IMR-90 (cell line): ENCODE results near the gene IFIT1. TPM values are rescaled to one million over a fixed set of nuclear protein-coding genes. Genes with fewer than 3 reads are reported as not detected.
"Not testable (repeated sequence)": the region's sequence is repeated elsewhere in the genome, so short reads cannot be mapped to it uniquely, and the experiment has no call there.

Experiments
- ATAC-seq: fragments of 200-7000 bp; cut with Tn5 transposase; 2 replicates; pipeline ENCODE4 v1.9.1; 2020; ENCODE audit warnings: low read depth, mild to moderate bottlenecking, moderate library complexity
- BruUV-seq: library from RNA; stranded (reverse); fragments of 400-500 nt; replicated peaks from 2 replicates; lab custom pipeline; 2021; lab: Mats Ljungman, UMichigan
- CTCF ChIA-PET: fragments of 300-600 bp; formaldehyde crosslinking; extraction: SDS; loops from one replicate; lab custom pipeline; 2021; ENCODE audit warnings: antibody characterized with exemption; lab: Yijun Ruan, JAX
- POLR2A ChIA-PET: fragments of 300-600 bp; sonication (Branson Sonifier 250); formaldehyde crosslinking; loops from one replicate; lab custom pipeline; 2022; ENCODE audit warnings: antibody characterized with exemption; ENCODE audit not compliant: unreplicated experiment; lab: Charles Lee
- DNase-seq: peaks from one replicate; pipeline ENCODE4 v3.0.0; 2013
- H2AFZ ChIP-seq: replicated peaks from 2 replicates; pipeline ENCODE3; 2013; ENCODE audit warnings: low read length, mild to moderate bottlenecking; ENCODE audit not compliant: poor library complexity
- H2AK5ac ChIP-seq: 2 replicates; pipeline ENCODE4 v1.6.1; 2013; ENCODE audit warnings: low read depth, low read length, inconsistent platforms
- H2AK9ac ChIP-seq: replicated peaks from 2 replicates; pipeline ENCODE3; 2013; ENCODE audit warnings: mild to moderate bottlenecking, low read depth, low read length, moderate library complexity; ENCODE audit not compliant: poor library complexity
- H2BK120ac ChIP-seq: 2 replicates; pipeline ENCODE4 v1.6.1; 2013; ENCODE audit warnings: low read depth, low read length, inconsistent platforms
- H2BK15ac ChIP-seq: 3 replicates; pipeline ENCODE4 v1.6.1; 2013; ENCODE audit warnings: low read depth, low read length, inconsistent platforms
- H2BK20ac ChIP-seq: 2 replicates; pipeline ENCODE4 v1.6.1; 2013; ENCODE audit warnings: low read depth, mild to moderate bottlenecking, inconsistent platforms, low read length, moderate library complexity
- H2BK5ac ChIP-seq: 2 replicates; pipeline ENCODE4 v1.6.1; 2013; ENCODE audit warnings: mild to moderate bottlenecking, low read depth, low read length, inconsistent platforms; ENCODE audit not compliant: poor library complexity, severe bottlenecking
- H3K14ac ChIP-seq: replicated peaks from 2 replicates; pipeline ENCODE4 v1.6.1; 2013; ENCODE audit warnings: low read depth, low read length, inconsistent platforms
- H3K18ac ChIP-seq: 2 replicates; pipeline ENCODE4 v1.6.1; 2013; ENCODE audit warnings: low read depth, low read length, control low read depth
- H3K23ac ChIP-seq: 2 replicates; pipeline ENCODE4 v1.6.1; 2013; ENCODE audit warnings: low read depth, low read length, inconsistent platforms
- H3K27ac ChIP-seq: 2 replicates; pipeline ENCODE4 v1.5.1; 2013; ENCODE audit warnings: mild to moderate bottlenecking, control low read depth, low read length; ENCODE audit not compliant: insufficient read depth
- H3K27me3 ChIP-seq: 2 replicates; pipeline ENCODE4 v1.6.1; 2013; ENCODE audit warnings: low read length; ENCODE audit not compliant: control insufficient read depth, insufficient read depth
- H3K36me3 ChIP-seq: 2 replicates; pipeline ENCODE4 v1.6.1; 2013; ENCODE audit warnings: low read length, mixed read lengths; ENCODE audit not compliant: control insufficient read depth, insufficient read depth
- H3K4ac ChIP-seq: 2 replicates; pipeline ENCODE4 v1.6.1; 2013; ENCODE audit warnings: low read depth, low read length, inconsistent platforms
- H3K4me1 ChIP-seq: 2 replicates; pipeline ENCODE4 v1.6.1; 2013; ENCODE audit warnings: low read length, mixed read lengths; ENCODE audit not compliant: control insufficient read depth, insufficient read depth
- H3K4me2 ChIP-seq: 2 replicates; pipeline ENCODE4 v1.6.1; 2013; ENCODE audit warnings: low read depth, mild to moderate bottlenecking, control low read depth, low read length, moderate library complexity
- H3K4me3 ChIP-seq: 2 replicates; pipeline ENCODE4 v1.5.1; 2013; ENCODE audit warnings: low read depth, mild to moderate bottlenecking, control low read depth, low read length, moderate library complexity; ENCODE audit not compliant: insufficient read depth
- H3K56ac ChIP-seq: 2 replicates; pipeline ENCODE4 v1.6.1; 2013; ENCODE audit warnings: low read length, inconsistent platforms; ENCODE audit not compliant: insufficient read depth; ENCODE audit errors: extremely low read depth
- H3K79me1 ChIP-seq, 2 experiments: 2 replicates each; pipeline ENCODE4 v1.6.1; 2013; ENCODE audit warnings: low read length in 2 of 2, inconsistent platforms in 1 of 2, low read depth in 1 of 2
- H3K9ac ChIP-seq: 2 replicates; pipeline ENCODE4 v1.6.1; 2013; ENCODE audit warnings: low read depth, low read length, control low read depth
- H3K9me1 ChIP-seq: 2 replicates; pipeline ENCODE4 v1.6.1; 2013; ENCODE audit warnings: low read length, inconsistent platforms; ENCODE audit not compliant: insufficient read depth
- H3K9me3 ChIP-seq: 2 replicates; pipeline ENCODE4 v1.6.1; 2013; ENCODE audit warnings: low read length; ENCODE audit not compliant: control insufficient read depth, insufficient read depth
- H4K20me1 ChIP-seq: 2 replicates; pipeline ENCODE4 v1.6.1; 2013; ENCODE audit warnings: low read length, inconsistent platforms; ENCODE audit not compliant: insufficient read depth
- H4K5ac ChIP-seq: 2 replicates; pipeline ENCODE4 v1.6.1; 2013; ENCODE audit warnings: mild to moderate bottlenecking, low read depth, low read length, control low read depth
- H4K8ac ChIP-seq, 2 experiments: 2 replicates each; pipeline ENCODE4 v1.6.1; 2013; ENCODE audit warnings: low read depth in 2 of 2, low read length in 2 of 2, control low read depth in 1 of 2, inconsistent platforms in 1 of 2
- H4K91ac ChIP-seq: 2 replicates; pipeline ENCODE4 v1.6.1; 2013; ENCODE audit warnings: low read depth, low read length, inconsistent platforms; ENCODE audit not compliant: insufficient read depth
- RFX5 ChIP-seq: IDR thresholded peaks from 2 replicates; pipeline ENCODE4 v1.8.0; 2012; ENCODE audit warnings: low read depth, mild to moderate bottlenecking, low read length, moderate library complexity
- WGBS, 2 experiments: methylation state at CpG; one replicate each; pipeline versions ENCODE4 v1.1.5 to v1.1.7; 2013; ENCODE audit warnings: missing lambda C conversion rate in 2 of 2; ENCODE audit not compliant: insufficient read length in 1 of 2; ENCODE audit errors: extremely low coverage in 2 of 2; 5-methylcytosine and 5-hydroxymethylcytosine counted together
- dilution Hi-C: fragments of 300-500 bp; cut with HindIII; formaldehyde crosslinking; loops from one replicate; pipeline ENCODE4 v1.14.3; 2018; ENCODE audit warnings: low sequenced_read_pairs; ENCODE audit not compliant: unreplicated experiment
- in situ Hi-C: fragments of 300-500 bp; cut with MboI; formaldehyde crosslinking; loops from 3 replicates; pipeline ENCODE4 v1.14.3; 2019; ENCODE audit warnings: low sequenced_read_pairs, inconsistent platforms, mixed read lengths
- intact Hi-C: fragments of 100-400 bp; cut with micrococcal nuclease; formaldehyde crosslinking; loops from 2 replicates; pipeline ENCODE4 v1.10.0; 2022
- polyA plus RNA-seq, 3 experiments: library from polyadenylated mRNA; depleted of rRNA; stranded (reverse); fragments of >200 nt; gene quantifications; 2 replicates each; pipeline ENCODE4 v1.2.3, GENCODE V29; 2012; ENCODE audit warnings: low replicate concordance in 1 of 3
- total RNA-seq: library from RNA; depleted of rRNA; stranded (reverse); fragments of >200 nt; gene quantifications from 2 replicates; pipeline ENCODE4 v1.2.3, GENCODE V29; 2012

Gene IFIT1
- total and polyA plus RNA-seq, 2 of the 4 experiments (the other 2 are of a cell fraction), result 6.1 to 6.8 TPM

- TF ChIP-seq RFX5, result no peak
Observed at GRCh38 chr10:89404104-89405047, 12.0 kb downstream of the IFIT1 start (continued).

- H2AK5ac ChIP-seq, H3K4ac ChIP-seq, H4K5ac ChIP-seq, H3K4me3 ChIP-seq, H3K27ac ChIP-seq, CTCF ChIA-PET, H3K27me3 ChIP-seq, H3K9me3 ChIP-seq, H3K23ac ChIP-seq, H2AK9ac ChIP-seq, H3K79me1 ChIP-seq, H3K9me1 ChIP-seq, ATAC-seq, POLR2A ChIA-PET, H3K9ac ChIP-seq, H4K91ac ChIP-seq, DNase-seq, H3K36me3 ChIP-seq, intact Hi-C loops, dilution Hi-C loops, H3K56ac ChIP-seq, in situ Hi-C loops, H2AFZ ChIP-seq, H3K14ac ChIP-seq, H3K4me1 ChIP-seq, H2BK15ac ChIP-seq, H3K18ac ChIP-seq, H4K20me1 ChIP-seq, H2BK120ac ChIP-seq, H2BK5ac ChIP-seq, H4K8ac ChIP-seq, H2BK20ac ChIP-seq, BruUV-seq, H3K4me2 ChIP-seq: not testable (repeated sequence)
- WGBS, 2 experiments, result 80% methylated on average over 1 of the region's 9 CpGs; no CpG with 5 or more reads in 1 of the 2 experiments
Observed at GRCh38 chr10:89406178-89406577, 13.8 kb downstream of the IFIT1 start.

GRCh38 chr10:89407792-89408191 lies 15.4 kb downstream of the IFIT1 start:
- in situ Hi-C loops, H2AK9ac ChIP-seq, H3K4ac ChIP-seq, H3K9me3 ChIP-seq, H2AFZ ChIP-seq, H3K27ac ChIP-seq, H2BK120ac ChIP-seq, H2BK5ac ChIP-seq, H3K9me1 ChIP-seq, DNase-seq, H3K4me2 ChIP-seq, H3K4me3 ChIP-seq, intact Hi-C loops, H4K91ac ChIP-seq, H3K18ac ChIP-seq, BruUV-seq, H3K56ac ChIP-seq, ATAC-seq, H3K14ac ChIP-seq, H3K4me1 ChIP-seq, H2BK20ac ChIP-seq, H3K79me1 ChIP-seq, CTCF ChIA-PET, H2AK5ac ChIP-seq, H4K8ac ChIP-seq, H4K20me1 ChIP-seq, H3K23ac ChIP-seq, H4K5ac ChIP-seq, H2BK15ac ChIP-seq, H3K9ac ChIP-seq, dilution Hi-C loops, H3K36me3 ChIP-seq, H3K27me3 ChIP-seq, POLR2A ChIA-PET: not testable (repeated sequence)
- WGBS, 2 experiments, result 100% methylated on average over 1 of the region's 3 CpGs; no CpG with 5 or more reads in 1 of the 2 experiments
